GM12875 (cell line): ENCODE measurements around the gene TUBA8.
"Not testable (repeated sequence)": the region's sequence is repeated elsewhere in the genome, so short reads cannot be mapped to it uniquely, and the experiment has no call there.

ENCODE experiments used
- H3K4me3 ChIP-seq: one replicate; pipeline ENCODE4 v1.5.1; 2011; ENCODE audit warnings: low read depth, low read length, control low read depth
- TF ChIP-seq, protein P1 (sequence below): IDR thresholded peaks from 2 replicates; pipeline ENCODE4 v1.5.1; 2011; ENCODE audit warnings: low read depth, mild to moderate bottlenecking, control low read depth, inconsistent platforms, low read length, moderate library complexity, borderline replicate concordance; ENCODE audit not compliant: insufficient read depth

The TUBA8 gene

DNA sequence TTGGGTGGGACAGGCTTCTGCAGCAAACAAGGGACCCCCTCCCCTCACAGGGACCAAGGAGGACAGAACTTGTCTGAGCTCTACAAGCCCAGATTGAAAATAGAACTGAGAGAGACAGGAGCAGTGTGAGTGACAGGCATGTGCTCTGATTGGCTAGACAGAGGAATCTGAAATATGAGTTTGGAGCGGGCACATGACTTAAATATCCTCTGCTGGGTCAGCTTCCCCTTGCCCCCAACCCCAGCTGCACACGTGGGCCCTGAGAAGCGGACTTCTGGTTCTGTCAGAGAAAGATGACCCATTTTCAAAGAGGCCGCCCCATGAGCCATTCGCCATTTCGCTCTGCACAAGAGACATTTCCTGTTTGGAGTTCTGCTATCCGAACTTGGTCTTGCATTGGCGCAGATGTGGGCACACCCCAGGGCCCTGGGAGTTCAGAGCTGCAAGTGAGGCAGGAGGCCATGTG, 5.3 kb downstream of the TUBA8 start:
- TF ChIP-seq, protein P1, sequence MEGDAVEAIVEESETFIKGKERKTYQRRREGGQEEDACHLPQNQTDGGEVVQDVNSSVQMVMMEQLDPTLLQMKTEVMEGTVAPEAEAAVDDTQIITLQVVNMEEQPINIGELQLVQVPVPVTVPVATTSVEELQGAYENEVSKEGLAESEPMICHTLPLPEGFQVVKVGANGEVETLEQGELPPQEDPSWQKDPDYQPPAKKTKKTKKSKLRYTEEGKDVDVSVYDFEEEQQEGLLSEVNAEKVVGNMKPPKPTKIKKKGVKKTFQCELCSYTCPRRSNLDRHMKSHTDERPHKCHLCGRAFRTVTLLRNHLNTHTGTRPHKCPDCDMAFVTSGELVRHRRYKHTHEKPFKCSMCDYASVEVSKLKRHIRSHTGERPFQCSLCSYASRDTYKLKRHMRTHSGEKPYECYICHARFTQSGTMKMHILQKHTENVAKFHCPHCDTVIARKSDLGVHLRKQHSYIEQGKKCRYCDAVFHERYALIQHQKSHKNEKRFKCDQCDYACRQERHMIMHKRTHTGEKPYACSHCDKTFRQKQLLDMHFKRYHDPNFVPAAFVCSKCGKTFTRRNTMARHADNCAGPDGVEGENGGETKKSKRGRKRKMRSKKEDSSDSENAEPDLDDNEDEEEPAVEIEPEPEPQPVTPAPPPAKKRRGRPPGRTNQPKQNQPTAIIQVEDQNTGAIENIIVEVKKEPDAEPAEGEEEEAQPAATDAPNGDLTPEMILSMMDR: no peak
- H3K4me3 ChIP-seq: no peak overlapping the region

DNA sequence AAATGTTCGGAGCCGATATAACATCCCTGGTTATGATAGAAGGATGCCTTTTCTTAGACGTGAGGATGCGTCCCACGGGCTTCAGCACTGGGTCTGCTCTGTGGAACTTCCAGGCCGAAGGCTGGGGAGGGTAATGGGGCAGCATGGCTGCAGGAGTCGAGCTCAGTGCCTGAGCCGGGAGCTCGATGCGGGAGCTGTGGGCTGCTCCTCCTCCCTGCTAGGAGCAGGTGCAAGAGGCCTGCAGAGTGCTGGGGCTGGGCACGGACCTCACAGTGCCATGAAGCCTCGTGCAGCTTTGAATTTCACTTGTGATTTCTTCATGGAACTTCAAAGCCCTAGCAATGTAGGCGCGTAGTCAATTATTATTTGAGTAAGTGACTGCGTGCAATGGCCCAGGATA, 6.0 kb downstream of the TUBA8 start:
- TF ChIP-seq, protein P1: no peak
- no peak overlapping the region for H3K4me3 ChIP-seq

DNA sequence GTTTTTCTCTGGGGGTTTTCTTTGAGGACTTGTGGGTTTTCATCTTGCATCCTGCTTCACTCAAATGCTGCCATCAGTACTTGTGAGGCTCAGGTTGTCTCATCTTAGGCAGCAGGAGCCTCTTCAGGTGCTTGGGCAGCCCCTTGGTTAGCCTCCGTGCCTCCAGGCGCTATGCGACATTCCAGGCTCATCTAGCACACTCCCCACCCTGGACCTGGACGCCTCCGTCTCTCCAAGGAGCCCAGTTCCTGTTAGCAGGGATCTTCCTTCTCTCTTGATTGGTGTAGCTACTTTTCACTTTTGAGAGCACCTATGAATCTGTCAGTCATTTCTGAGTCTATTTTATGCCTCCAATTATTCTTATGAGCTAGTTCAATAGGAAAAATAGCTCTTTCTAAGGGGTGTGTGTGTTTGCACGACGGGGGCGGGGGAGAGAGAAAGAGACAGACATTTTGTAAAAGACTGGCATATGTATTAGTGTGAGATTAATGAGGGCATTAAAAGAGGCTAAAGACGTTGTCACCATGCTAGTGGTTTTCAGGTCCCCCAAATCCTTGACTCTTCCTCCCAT, 7.8 kb downstream of the TUBA8 start:
- no peak overlapping the region for H3K4me3 ChIP-seq
- TF ChIP-seq, protein P1: no peak

DNA sequence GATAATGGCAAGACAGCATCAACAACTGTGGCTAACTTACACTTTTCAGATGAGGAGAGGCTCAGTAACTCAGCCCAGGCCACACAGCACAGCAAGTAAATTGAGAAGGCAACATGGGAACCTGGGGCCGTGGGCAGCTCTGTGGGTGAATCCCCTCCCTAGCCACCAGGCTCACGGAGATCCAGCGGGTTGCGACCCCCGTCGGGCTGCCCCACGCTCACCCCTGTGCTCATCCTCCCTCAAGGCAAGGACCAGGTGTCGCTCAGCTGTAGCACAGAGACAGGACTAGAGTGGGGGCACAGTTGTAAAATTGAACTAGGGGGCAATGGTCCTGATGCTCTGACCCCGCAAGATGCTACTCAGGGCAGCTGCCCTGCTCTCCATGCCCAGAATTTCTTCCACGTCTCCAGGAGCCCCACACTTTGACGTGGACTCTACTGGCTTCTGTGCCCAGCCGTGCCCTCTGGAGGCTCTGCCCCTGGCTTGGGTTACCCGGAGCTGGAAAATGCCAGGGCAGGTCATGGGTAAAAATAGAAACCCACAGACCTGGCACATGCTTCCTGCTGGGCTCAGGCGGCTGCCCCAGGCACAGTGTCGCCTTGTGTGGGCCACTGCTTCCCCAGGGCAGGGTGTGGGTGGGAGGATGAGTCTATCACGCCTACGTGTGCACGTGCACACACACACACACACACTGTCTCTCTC, 9.0 kb downstream of the TUBA8 start:
- H3K4me3 ChIP-seq: no peak overlapping the region
- TF ChIP-seq, protein P1: no peak

DNA sequence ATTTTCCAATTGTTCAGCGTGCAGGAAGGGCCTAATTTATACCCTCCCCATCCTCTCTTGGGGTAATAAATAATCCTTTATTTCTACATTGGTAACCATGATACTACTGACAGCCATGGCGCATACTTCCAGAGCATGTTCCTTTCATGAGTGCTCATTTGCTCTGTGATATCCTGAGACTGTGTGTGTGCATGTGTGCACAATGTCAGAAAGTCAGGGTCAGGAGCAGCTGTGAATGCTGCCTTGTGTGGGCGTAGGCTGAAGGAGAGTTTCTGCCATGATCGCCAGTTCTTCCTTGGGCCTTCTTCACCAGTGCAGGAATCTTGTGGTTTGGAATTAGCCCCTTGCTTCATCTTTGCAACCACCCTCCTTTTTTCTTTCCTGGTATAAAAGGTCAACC, 10.2 kb downstream of the TUBA8 start:
- H3K4me3 ChIP-seq: no peak overlapping the region
- TF ChIP-seq, protein P1: no peak

DNA sequence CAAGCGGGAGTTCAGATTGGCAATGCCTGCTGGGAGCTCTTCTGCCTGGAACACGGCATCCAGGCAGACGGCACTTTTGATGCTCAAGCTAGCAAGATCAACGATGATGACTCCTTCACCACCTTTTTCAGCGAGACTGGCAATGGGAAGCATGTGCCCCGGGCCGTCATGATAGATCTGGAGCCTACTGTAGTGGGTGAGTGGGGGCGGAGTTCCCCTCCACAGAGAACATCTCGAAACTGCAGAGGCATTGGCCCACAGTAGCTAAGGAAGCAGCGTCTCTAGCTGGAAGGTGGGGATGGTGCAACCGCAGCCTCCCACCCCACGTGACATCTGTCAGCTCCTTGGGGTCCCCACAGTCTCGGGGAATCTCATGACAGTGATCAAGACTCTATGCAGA, 10.9 kb downstream of the TUBA8 start:
- TF ChIP-seq, protein P1: no peak
- H3K4me3 ChIP-seq: no peak overlapping the region

DNA sequence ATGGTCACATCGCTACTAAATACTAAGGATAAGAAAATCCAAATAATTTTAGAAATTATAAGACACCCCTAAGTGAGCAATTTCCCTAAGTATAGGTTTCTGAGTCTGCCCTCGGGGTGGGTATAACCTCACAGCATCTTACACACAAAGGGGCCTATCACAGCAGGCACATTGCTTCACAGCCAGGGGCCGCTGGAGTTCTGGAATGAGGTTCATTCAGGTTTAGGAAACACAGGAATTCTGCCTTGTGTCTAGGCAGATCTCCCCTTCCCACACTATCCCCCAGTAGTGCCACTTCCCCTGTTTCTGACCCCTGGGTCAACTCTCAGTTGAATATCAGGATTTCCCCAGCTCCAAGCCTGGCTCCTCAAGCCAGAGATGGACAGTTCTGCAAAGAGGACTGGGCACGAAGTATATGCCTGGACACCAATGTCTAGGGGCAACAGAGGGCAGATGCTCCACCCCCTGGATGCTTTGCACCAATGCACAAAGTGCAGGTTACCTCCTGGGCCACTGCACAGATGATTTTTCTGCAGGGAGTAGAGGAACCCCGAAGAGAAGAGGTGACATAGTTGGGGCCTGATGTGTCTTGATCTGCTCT, 11.4 kb downstream of the TUBA8 start:
- no peak overlapping the region for H3K4me3 ChIP-seq
- TF ChIP-seq, protein P1: no peak

DNA sequence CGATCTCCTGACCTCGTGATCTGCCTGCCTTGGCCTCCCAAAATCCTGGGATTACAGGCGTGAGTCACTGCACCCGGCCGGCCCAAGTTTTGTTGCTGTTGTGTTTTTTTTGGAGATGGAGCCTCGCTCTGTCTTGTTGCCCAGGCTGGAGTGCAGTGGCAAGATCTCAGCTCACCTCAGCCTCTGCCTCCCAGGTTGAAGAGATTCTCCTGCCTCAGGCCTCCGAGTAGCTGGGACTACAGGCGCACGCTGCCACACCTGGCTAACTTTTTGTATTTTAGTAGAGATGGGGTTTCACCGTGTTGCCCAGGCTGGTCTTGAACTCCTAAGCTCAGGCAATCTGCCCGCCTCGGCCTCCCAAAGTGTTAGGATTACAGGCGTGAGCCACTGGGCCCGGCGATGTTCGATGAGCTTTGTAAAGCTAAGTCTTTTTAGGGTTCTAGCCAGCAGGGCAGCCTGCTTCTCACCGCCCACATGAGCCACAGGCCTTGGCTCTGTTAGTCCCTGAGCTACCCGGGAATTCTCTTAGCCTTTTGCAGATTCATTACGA, 12.9 kb downstream of the TUBA8 start:
- not testable (repeated sequence) for H3K4me3 ChIP-seq
